Measurements from ENCODE around the gene ERICH3.

Gene ERICH3

GRCh38 chr1:74679811-74680210 lies 6.2 kb upstream of the ERICH3 start:
- no peak for ATAC-seq
- TF ChIP-seq RARB (CRISPR knock-in tag; IDR thresholded peaks at IDR 0.05) (no peak), OSR1 (CRISPR knock-in tag; IDR thresholded peaks at IDR 0.05) (no peak), ISL1 (CRISPR knock-in tag; IDR thresholded peaks at IDR 0.05) (no peak), ZNF565 (CRISPR knock-in tag; conservative IDR thresholded peaks at IDR 0.05; ENCODE audit: low read depth) (no peak)

- no peak for ATAC-seq
- TF ChIP-seq ZNF70 (CRISPR knock-in tag; IDR thresholded peaks at IDR 0.05) (no peak), TSHZ2 (CRISPR knock-in tag; IDR thresholded peaks at IDR 0.05) (no peak), OSR1 (CRISPR knock-in tag; IDR thresholded peaks at IDR 0.05) (no peak), POU6F1 (CRISPR knock-in tag; IDR thresholded peaks at IDR 0.05; ENCODE audit: borderline replicate concordance, low read depth) (no peak), ZNF8 (CRISPR knock-in tag; IDR thresholded peaks at IDR 0.05) (no peak), ISL1 (CRISPR knock-in tag; IDR thresholded peaks at IDR 0.05) (no peak), ESRRG (CRISPR knock-in tag; IDR thresholded peaks at IDR 0.05) (no peak), PPARA (CRISPR knock-in tag; IDR thresholded peaks at IDR 0.05; ENCODE audit: borderline replicate concordance) (no peak), ZNF565 (CRISPR knock-in tag; conservative IDR thresholded peaks at IDR 0.05; ENCODE audit: low read depth) (no peak), BACH2 (CRISPR knock-in tag; IDR thresholded peaks at IDR 0.05; ENCODE audit: borderline replicate concordance) (no peak), TCF4 (CRISPR knock-in tag; IDR thresholded peaks at IDR 0.05; ENCODE audit: borderline replicate concordance) (no peak), ZC3H10 (CRISPR knock-in tag; IDR thresholded peaks at IDR 0.05) (no peak), CSRNP3 (CRISPR knock-in tag; IDR thresholded peaks at IDR 0.05) (no peak), RARB (CRISPR knock-in tag; IDR thresholded peaks at IDR 0.05) (no peak), GLIS3 (CRISPR knock-in tag; IDR thresholded peaks at IDR 0.05) (no peak)
These were observed 4.3 kb upstream of the ERICH3 start for GRCh38 chr1:74677926-74678325.

GRCh38 chr1:74674278-74675048 lies 871 bp upstream of the ERICH3 start:
- no peak for ATAC-seq
- TF ChIP-seq ZNF70 (CRISPR knock-in tag; IDR thresholded peaks at IDR 0.05) = no peak
- TF ChIP-seq ARNTL (CRISPR knock-in tag; IDR thresholded peaks at IDR 0.05; ENCODE audit: borderline replicate concordance, low read depth) = no peak
- TF ChIP-seq PATZ1 (CRISPR knock-in tag; IDR thresholded peaks at IDR 0.05; ENCODE audit: borderline replicate concordance) = no peak
- TF ChIP-seq RARB (CRISPR knock-in tag; IDR thresholded peaks at IDR 0.05) = no peak
- no peak for TF ChIP-seq ZFP30 (CRISPR knock-in tag; IDR thresholded peaks at IDR 0.05)
- no peak for TF ChIP-seq SNAI2 (CRISPR knock-in tag; IDR thresholded peaks at IDR 0.05)
- no peak for TF ChIP-seq ZC3H10 (CRISPR knock-in tag; IDR thresholded peaks at IDR 0.05)
- TF ChIP-seq POU6F1 (CRISPR knock-in tag; IDR thresholded peaks at IDR 0.05; ENCODE audit: borderline replicate concordance, low read depth) = no peak
- TF ChIP-seq ZFP3 (CRISPR knock-in tag; IDR thresholded peaks at IDR 0.05) = no peak
- TF ChIP-seq CSRNP3 (CRISPR knock-in tag; IDR thresholded peaks at IDR 0.05) = no peak
- TF ChIP-seq TSHZ2 (CRISPR knock-in tag; IDR thresholded peaks at IDR 0.05) = no peak
- no peak for TF ChIP-seq ISL1 (CRISPR knock-in tag; IDR thresholded peaks at IDR 0.05)
- TF ChIP-seq GLIS3 (CRISPR knock-in tag; IDR thresholded peaks at IDR 0.05) = no peak
- no peak for TF ChIP-seq BACH2 (CRISPR knock-in tag; IDR thresholded peaks at IDR 0.05; ENCODE audit: borderline replicate concordance)
